A549 (cell line): Measurements from ENCODE around the gene TMEM156. TPM values are rescaled to one million over a fixed set of nuclear protein-coding genes. Genes with fewer than 3 reads are reported as not detected.

ENCODE experiments used
- ATAC-seq, 2 experiments: fragments of 200-7000 bp in 1 of 2; fragments of >200 bp in 1 of 2; cut with Nextera tagmentation in 1 of 2; cut with Tn5 transposase in 1 of 2; 3 replicates each; pipeline versions ENCODE4 v1.8.0 to v1.9.1; 2018 to 2020; ENCODE audit warnings: mild to moderate bottlenecking in 1 of 2, moderate library complexity in 1 of 2
- CTCF ChIA-PET: fragments of 300-600 bp; sonication (Branson Sonifier 250); formaldehyde crosslinking; extraction: SDS; loops from one replicate; lab custom pipeline; 2021; ENCODE audit warnings: antibody characterized with exemption, inconsistent platforms; lab: Yijun Ruan, JAX
- POLR2A ChIA-PET: fragments of 350-600 bp; formaldehyde crosslinking; extraction: SDS; loops from one replicate; lab custom pipeline; 2021; ENCODE audit warnings: antibody characterized with exemption, inconsistent platforms; lab: Yijun Ruan, JAX
- DNase-seq, 2 experiments: peaks; one replicate each; pipeline versions ENCODE4 v3.0.0 to v3.0.0-alpha.2; 2011 to 2016; ENCODE audit warnings: low read depth in 1 of 2, low spot score in 1 of 2
- FAIRE-seq: peaks from 2 replicates; lab custom pipeline; 2011; peaks lifted over from hg19 to GRCh38; lab: Jason Lieb, UNC
- H3K27ac ChIP-seq, 2 experiments: fragments of >200 bp; sonication (Bioruptor Twin); formaldehyde crosslinking; 3 replicates each; pipeline ENCODE4 v1.5.1; 2016 to 2017
- H3K4me1 ChIP-seq: fragments of >200 bp; sonication (Bioruptor Twin); formaldehyde crosslinking; 3 replicates; pipeline ENCODE4 v1.6.1; 2016
- H3K4me2 ChIP-seq: fragments of >200 bp; sonication (Bioruptor Twin); formaldehyde crosslinking; 3 replicates; pipeline ENCODE4 v1.6.1; 2016
- H3K4me3 ChIP-seq: fragments of >200 bp; sonication (Bioruptor Twin); formaldehyde crosslinking; 3 replicates; pipeline ENCODE4 v1.5.1; 2016
- H3K9me3 ChIP-seq: fragments of >200 bp; sonication (Bioruptor Twin); formaldehyde crosslinking; 3 replicates; pipeline ENCODE4 v1.6.1; 2016
- BHLHE40 ChIP-seq: IDR thresholded peaks from 2 replicates; pipeline ENCODE4 v1.6.1; 2012; ENCODE audit warnings: low read depth, low read length, inconsistent platforms
- CBX8 ChIP-seq: fragments of 200-600 bp; sonication (generic); IDR thresholded peaks from 2 replicates; pipeline ENCODE4 v1.6.1; 2016
- CEBPB ChIP-seq, 2 experiments: fragments of >200 bp in 1 of 2; sonication (Bioruptor Twin) in 1 of 2; formaldehyde crosslinking in 1 of 2; IDR thresholded peaks; 2 replicates each; pipeline ENCODE4 v1.6.1; 2012 to 2016
- CTCF ChIP-seq: fragments of >200 bp; sonication (Bioruptor Twin); formaldehyde crosslinking; IDR thresholded peaks from 3 replicates; pipeline ENCODE4 v1.5.1; 2016
- E2F6 ChIP-seq: IDR thresholded peaks from 2 replicates; pipeline ENCODE4 v1.6.1; 2012; ENCODE audit warnings: low read depth, borderline replicate concordance
- EHF ChIP-seq: fragments of 250-450 bp; sonication (Bioruptor Pico); IDR thresholded peaks from 2 replicates; pipeline ENCODE4 v1.5.0; 2020; ENCODE audit warnings: mild to moderate bottlenecking
- EHMT2 ChIP-seq: fragments of 200-600 bp; sonication (generic); IDR thresholded peaks from 2 replicates; pipeline ENCODE4 v1.6.1; 2016; ENCODE audit warnings: antibody characterized with exemption, low read depth, mild to moderate bottlenecking, moderate library complexity
- ELK1 ChIP-seq: fragments of 150-350 bp; IDR thresholded peaks from 2 replicates; pipeline ENCODE4 v1.6.1; 2014; ENCODE audit warnings: low read depth, mild to moderate bottlenecking, low read length
- GATA3 ChIP-seq: IDR thresholded peaks from 2 replicates; pipeline ENCODE4 v1.6.1; 2012; ENCODE audit warnings: borderline replicate concordance
- HDAC2 ChIP-seq: fragments of 200-600 bp; sonication (generic); IDR thresholded peaks from 2 replicates; pipeline ENCODE4 v1.6.1; 2016
- HES2 ChIP-seq: fragments of >200 bp; sonication (Bioruptor Twin); formaldehyde crosslinking; IDR thresholded peaks from 2 replicates; pipeline ENCODE4 v1.6.1; 2016
- JUNB ChIP-seq: fragments of >200 bp; sonication (Bioruptor Twin); formaldehyde crosslinking; IDR thresholded peaks from 2 replicates; pipeline ENCODE4 v1.6.1; 2016
- MAFK ChIP-seq: fragments of 450-650 bp; IDR thresholded peaks from 2 replicates; pipeline ENCODE4 v1.6.1; 2014; ENCODE audit not compliant: partially characterized antibody
- MAX ChIP-seq: IDR thresholded peaks from 2 replicates; pipeline ENCODE4 v1.6.1; 2012
- NPAS2 ChIP-seq: fragments of 250-450 bp; sonication (Bioruptor Pico); IDR thresholded peaks from 2 replicates; pipeline ENCODE4 v1.8.0; 2022; ENCODE audit warnings: mild to moderate bottlenecking, moderate library complexity, borderline replicate concordance
- POLR2AphosphoS2 ChIP-seq: conservative IDR thresholded peaks from 2 replicates; pipeline ENCODE4 v1.6.1; 2012; ENCODE audit warnings: low read length, improper control_type of control experiment, inconsistent platforms
- RAD21 ChIP-seq, 2 experiments: fragments of >200 bp in 1 of 2; sonication (Bioruptor Twin) in 1 of 2; formaldehyde crosslinking in 1 of 2; IDR thresholded peaks in 1 of 2; conservative IDR thresholded peaks in 1 of 2; 2 replicates in 1 of 2; 3 replicates in 1 of 2; pipeline ENCODE4 v1.6.1; 2012 to 2018; ENCODE audit warnings: inconsistent platforms in 1 of 2
- REST ChIP-seq: fragments of 200-600 bp; sonication (generic); IDR thresholded peaks from 2 replicates; pipeline ENCODE4 v1.6.1; 2016; ENCODE audit warnings: antibody characterized with exemption, mild to moderate bottlenecking, moderate library complexity
- TFCP2L1 ChIP-seq: fragments of 250-450 bp; sonication (Bioruptor Pico); IDR thresholded peaks from 2 replicates; pipeline ENCODE4 v1.5.0; 2021; ENCODE audit warnings: mild to moderate bottlenecking
- TP53 ChIP-seq: fragments of 250-450 bp; sonication (Bioruptor Pico); IDR thresholded peaks from 2 replicates; pipeline ENCODE4 v1.5.0; 2021; ENCODE audit warnings: mild to moderate bottlenecking, moderate library complexity
- ZC3H11A ChIP-seq: fragments of 450-650 bp; IDR thresholded peaks from 2 replicates; pipeline ENCODE4 v1.6.1; 2014; ENCODE audit warnings: antibody characterized with exemption, mild to moderate bottlenecking
- ZFP36 ChIP-seq: fragments of 450-650 bp; IDR thresholded peaks from 2 replicates; pipeline ENCODE4 v1.6.1; 2014; ENCODE audit warnings: borderline replicate concordance; ENCODE audit not compliant: partially characterized antibody
- ZNF302 ChIP-seq: fragments of 250-450 bp; sonication (Bioruptor Pico); IDR thresholded peaks from 2 replicates; pipeline ENCODE4 v1.9.0; 2021; ENCODE audit warnings: inconsistent platforms, mild to moderate bottlenecking, moderate library complexity
- WGBS: methylation state at CpG from one replicate; pipeline ENCODE4 v1.1.6; 2017; ENCODE audit errors: missing lambda C conversion rate; 5-methylcytosine and 5-hydroxymethylcytosine counted together
- polyA plus RNA-seq, 4 experiments: library from polyadenylated mRNA; depleted of rRNA in 3 of 4; stranded (reverse); fragments of >200 nt; fragmentation: RNase III in 1 of 4; extraction: RNeasy Plus Mini Kit Qiagen cat#74134 plus additional on column Dnase treatment in 1 of 4; gene quantifications; 2 replicates in 3 of 4; 3 replicates in 1 of 4; pipeline ENCODE4 v1.2.3, GENCODE V29; 2011 to 2017

Gene TMEM156
- polyA plus RNA-seq, 2 of the 4 experiments (the other 2 are of a cell fraction), result 10.4 to 45.1 TPM

GRCh38 chr4:38949411-38950051 lies 82.7 kb downstream of the TMEM156 start (continued):
- TF ChIP-seq HES2, result no peak

GRCh38 chr4:38948551-38948950 lies 83.7 kb downstream of the TMEM156 start:
- ChIA-PET POLR2A (interaction anchor here (1.3 kb wide), 1 partner anchor 97 kb away, joined by 5 read pairs; no protein-coding TSS in a partner anchor), CTCF (interaction anchor here (1.4 to 1.5 kb wide), 2 partner anchors 22 to 187 kb away, joined by 3 to 4 read pairs; no protein-coding TSS in a partner anchor)
- Histone ChIP-seq H3K9me3 (no peaks in the 10 kb centered on the region), H3K27ac (peak overlapping the region in 1 of 2 experiments; percentile 62; a peak in 2 of 6 replicates), H3K4me2 (peak overlapping the region; percentile 40), H3K4me3 (no peak overlapping the region), H3K4me1 (peaks cover 17% of the 10 kb centered on the region)
- WGBS, result 37% methylated on average over 2 of the region's 2 CpGs
- FAIRE-seq (no peak), DNase-seq (peak in 1 of 2 experiments; percentile 8), ATAC-seq (peak; percentile 68 to 79; a peak in 4 of 6 replicates)
- TF ChIP-seq CEBPB (IDR thresholded peaks at IDR 0.05), result peak in 1 of 2 experiments; percentile 19; a peak in 1 of 4 replicates
- TF ChIP-seq MAX, result no peak

- FAIRE-seq (no peak), ATAC-seq (no peak)
- TF ChIP-seq BHLHE40 (no peak), CTCF (no peak), HDAC2 (no peak), CBX8 (no peak), JUNB (no peak), ZNF302 (CRISPR knock-in tag) (no peak), E2F6 (no peak), TFCP2L1 (CRISPR knock-in tag) (no peak), MAFK (no peak), POLR2AphosphoS2 (no peak)
- TF ChIP-seq, all 56 proteins: peak for 0
- peaks cover 17% of the 10 kb centered on the region for H3K4me1 ChIP-seq
- no peak overlapping the region for H3K4me2 ChIP-seq
- ChIA-PET POLR2A (no interaction called here), CTCF (no interaction called here)
- H3K27ac ChIP-seq, result no peak overlapping the region
- no peak overlapping the region for H3K4me3 ChIP-seq
- no peak for DNase-seq
- WGBS, result 90% methylated on average over 3 of the region's 3 CpGs
- no peaks in the 10 kb centered on the region for H3K9me3 ChIP-seq
Observed at GRCh38 chr4:38946919-38947318, 85.3 kb downstream of the TMEM156 start.

- H3K27ac ChIP-seq, result no peak overlapping the region
- H3K4me2 ChIP-seq, result no peak overlapping the region
- FAIRE-seq (no peak), DNase-seq (no peak), ATAC-seq (no peak)
- H3K9me3 ChIP-seq, result no peaks in the 10 kb centered on the region
- ChIA-PET CTCF (interaction anchor here (1.1 to 1.3 kb wide), 2 partner anchors 20 to 43 kb away, joined by 3 read pairs; no protein-coding TSS in a partner anchor), POLR2A (no interaction called here)
- H3K4me1 ChIP-seq, result peaks cover 12% of the 10 kb centered on the region
- H3K4me3 ChIP-seq, result no peak overlapping the region
- WGBS, result 96% methylated on average over 9 of the region's 9 CpGs
- TF ChIP-seq EHMT2 (no peak), GATA3 (no peak), EHF (CRISPR knock-in tag) (no peak), POLR2AphosphoS2 (no peak), ZNF302 (CRISPR knock-in tag) (no peak), ZC3H11A (no peak), ELK1 (no peak), MAFK (no peak), NPAS2 (CRISPR knock-in tag) (no peak), HES2 (no peak), TFCP2L1 (CRISPR knock-in tag) (no peak), ZFP36 (no peak), TP53 (CRISPR knock-in tag) (no peak), RAD21 (conservative IDR thresholded peaks at IDR 0.05 in 1 of 2, IDR thresholded peaks at IDR 0.05 in 1 of 2) (no peak), REST (no peak)
Observed at GRCh38 chr4:38944440-38944839, 87.8 kb downstream of the TMEM156 start.
